COLO668 (cell line): ENCODE data around the gene RFC4.

ENCODE experiments used
- DNase-seq: peaks from one replicate; lab custom pipeline; 2025; ENCODE audit not compliant: unreplicated experiment; lab: John Stamatoyannopoulos, UW

The RFC4 gene

GRCh38 chr3:186787642-186788481, 18.4 kb downstream of the RFC4 start:
- no peak for DNase-seq

- no peak for DNase-seq
These were observed 19.4 kb downstream of the RFC4 start for GRCh38 chr3:186786922-186787321.

- DNase-seq: no peak
These were observed 20.7 kb downstream of the RFC4 start for GRCh38 chr3:186785495-186786018.

GRCh38 chr3:186784820-186785494, 21.3 kb downstream of the RFC4 start:
- no peak for DNase-seq

- DNase-seq: peak; percentile 78
These were observed 22.4 kb downstream of the RFC4 start for GRCh38 chr3:186783731-186784515.

GRCh38 chr3:186783058-186783730, 23.1 kb downstream of the RFC4 start, which contains the start of gene EIF4A2:
EIF4A2 (plus strand) TSS chr3:186783577; CDS start chr3:186783611, 34 bp downstream.
- DNase-seq: peak; percentile 89

- no peak for DNase-seq
These were observed 23.7 kb downstream of the RFC4 start for GRCh38 chr3:186782542-186783057.

- no peak for DNase-seq
These were observed 27.1 kb downstream of the RFC4 start for GRCh38 chr3:186779204-186779603.

GRCh38 chr3:186775999-186776398, 30.3 kb downstream of the RFC4 start:
- no peak for DNase-seq

- DNase-seq: peak; percentile 83
These were observed 33.4 kb downstream of the RFC4 start for GRCh38 chr3:186772701-186773417.

GRCh38 chr3:186772281-186772694, 34.0 kb downstream of the RFC4 start:
- DNase-seq: peak; percentile 13

- no peak for DNase-seq
These were observed 45.3 kb downstream of the RFC4 start for GRCh38 chr3:186760897-186761447.

- no peak for DNase-seq
These were observed 46.0 kb downstream of the RFC4 start for GRCh38 chr3:186760141-186760833.

- DNase-seq: no peak
These were observed 46.9 kb downstream of the RFC4 start for GRCh38 chr3:186759231-186759930.

GRCh38 chr3:186757686-186758220, 48.5 kb downstream of the RFC4 start:
- DNase-seq: no peak

- no peak for DNase-seq
These were observed 49.1 kb downstream of the RFC4 start for GRCh38 chr3:186757214-186757613.

GRCh38 chr3:186754871-186755270, 51.4 kb downstream of the RFC4 start:
- DNase-seq: no peak

- no peak for DNase-seq
These were observed 52.3 kb downstream of the RFC4 start for GRCh38 chr3:186754006-186754405.
